Colon (tissue), 2 donors: ENCODE data around the gene AAR2.

ENCODE experiments used
- FAIRE-seq: peaks from 2 replicates; lab custom pipeline; 2012; peaks lifted over from hg19 to GRCh38; lab: Jason Lieb, UNC
- donor health status: control.
- donor health status: control.

Gene AAR2

GRCh38 chr20:36281785-36282380 lies 45.6 kb downstream of the AAR2 start:
- FAIRE-seq: no peak

GRCh38 chr20:36284751-36285150 lies 48.5 kb downstream of the AAR2 start:
- no peak for FAIRE-seq

- FAIRE-seq: no peak
These were observed 49.6 kb downstream of the AAR2 start for GRCh38 chr20:36285746-36286447.

- no peak for FAIRE-seq
These were observed 61.4 kb downstream of the AAR2 start for GRCh38 chr20:36297656-36298055.

GRCh38 chr20:36298061-36298460 lies 61.8 kb downstream of the AAR2 start:
- no peak for FAIRE-seq

- no peak for FAIRE-seq
These were observed 62.6 kb downstream of the AAR2 start for GRCh38 chr20:36298795-36299339.

- FAIRE-seq: no peak
These were observed 63.2 kb downstream of the AAR2 start for GRCh38 chr20:36299459-36299858.

GRCh38 chr20:36301359-36302119 lies 65.3 kb downstream of the AAR2 start:
- no peak for FAIRE-seq

- FAIRE-seq: no peak
These were observed 66.8 kb downstream of the AAR2 start for GRCh38 chr20:36303020-36303595.

- no peak for FAIRE-seq
These were observed 67.6 kb downstream of the AAR2 start for GRCh38 chr20:36303831-36304230.

GRCh38 chr20:36304786-36305495 lies 68.7 kb downstream of the AAR2 start:
- no peak for FAIRE-seq

- FAIRE-seq: no peak
These were observed 69.6 kb downstream of the AAR2 start, which contains the start of gene DLGAP4 for GRCh38 chr20:36305602-36306551. Gene DLGAP4 (plus strand): TSS chr20:36306339. CDS start chr20:36431718, 125,379 bp downstream.
